HEK293 (cell line): ENCODE results near the gene DCPS.

Experiments
- CTCF ChIP-seq: fragments of 450-650 bp; formaldehyde crosslinking; IDR thresholded peaks from 2 replicates; pipeline ENCODE4 v1.5.1; 2016; ENCODE audit warnings: missing biosample characterization, missing genetic modification characterization
- MEIS1 ChIP-seq: sonication (generic); formaldehyde crosslinking; IDR thresholded peaks from 2 replicates; pipeline ENCODE4 v1.8.1; 2022; ENCODE audit warnings: missing genetic modification reagents, mild to moderate bottlenecking, borderline replicate concordance
- OVOL3 ChIP-seq: fragments of 450-650 bp; formaldehyde crosslinking; IDR thresholded peaks from 2 replicates; pipeline ENCODE4 v1.5.1; 2016; ENCODE audit warnings: missing biosample characterization, missing genetic modification characterization
- PBX3 ChIP-seq: sonication (generic); formaldehyde crosslinking; IDR thresholded peaks from 2 replicates; pipeline ENCODE4 v1.8.1; 2022; ENCODE audit warnings: mild to moderate bottlenecking, moderate library complexity, missing genetic modification reagents
- SALL2 ChIP-seq: fragments of 450-650 bp; formaldehyde crosslinking; IDR thresholded peaks from 2 replicates; pipeline ENCODE4 v1.5.0; 2017; ENCODE audit warnings: missing biosample characterization, mild to moderate bottlenecking, missing genetic modification characterization, borderline replicate concordance
- ZBTB21 ChIP-seq: fragments of 450-650 bp; formaldehyde crosslinking; IDR thresholded peaks from 2 replicates; pipeline ENCODE4 v1.5.1; 2017; ENCODE audit warnings: missing biosample characterization, missing genetic modification characterization
- ZNF121 ChIP-seq: fragments of 450-650 bp; formaldehyde crosslinking; IDR thresholded peaks from 2 replicates; pipeline ENCODE4 v1.5.1; 2016; ENCODE audit warnings: missing biosample characterization, missing genetic modification characterization
- ZNF132 ChIP-seq: fragments of 450-650 bp; formaldehyde crosslinking; IDR thresholded peaks from 2 replicates; pipeline ENCODE4 v1.5.1; 2017; ENCODE audit warnings: missing biosample characterization, missing genetic modification characterization, borderline replicate concordance
- ZNF16 ChIP-seq: fragments of 450-650 bp; formaldehyde crosslinking; IDR thresholded peaks from 2 replicates; pipeline ENCODE4 v1.5.1; 2016; ENCODE audit warnings: low read depth, missing biosample characterization, missing genetic modification characterization
- ZNF529 ChIP-seq: fragments of 450-650 bp; formaldehyde crosslinking; IDR thresholded peaks from 2 replicates; pipeline ENCODE4 v1.5.1; 2017; ENCODE audit warnings: missing genetic modification characterization, missing biosample characterization; ENCODE audit not compliant: insufficient replicate concordance
- ZNF626 ChIP-seq: fragments of 450-650 bp; sonication (Bioruptor Pico); formaldehyde crosslinking; IDR thresholded peaks from 2 replicates; pipeline ENCODE4 v1.5.1; 2018; ENCODE audit warnings: missing biosample characterization, missing genetic modification characterization, inconsistent platforms
- ZSCAN18 ChIP-seq: fragments of 450-650 bp; formaldehyde crosslinking; IDR thresholded peaks from 2 replicates; pipeline ENCODE4 v1.5.1; 2016; ENCODE audit warnings: missing biosample characterization, missing genetic modification characterization

- TF ChIP-seq ZNF626 (tag by site-specific recombination), result no peak
- no peak for TF ChIP-seq ZNF121 (tag by site-specific recombination)
- TF ChIP-seq ZSCAN18, result no peak
- no peak for TF ChIP-seq SALL2 (tag by site-specific recombination)
- no peak for TF ChIP-seq ZNF132 (tag by site-specific recombination)
- TF ChIP-seq PBX3 (CRISPR knock-in tag), result no peak
- TF ChIP-seq CTCF, result no peak
- TF ChIP-seq MEIS1 (CRISPR knock-in tag), result no peak
- no peak for TF ChIP-seq ZNF16 (tag by site-specific recombination)
- no peak for TF ChIP-seq ZNF529
- no peak for TF ChIP-seq ZBTB21 (tag by site-specific recombination)
- no peak for TF ChIP-seq OVOL3
These were observed 25.2 kb downstream of the DCPS start for GRCh38 chr11:126328938-126329643.
